WI38 (cell line): Measurements from ENCODE around the gene GIGYF2.

Experiments used
- H3K4me3 ChIP-seq: 2 replicates; pipeline ENCODE4 v1.5.1; 2011; ENCODE audit warnings: low read depth, mild to moderate bottlenecking, control low read depth, low read length
- CTCF ChIP-seq: IDR thresholded peaks from 2 replicates; pipeline ENCODE4 v1.5.1; 2012; ENCODE audit warnings: low read depth, mild to moderate bottlenecking, control low read depth, low read length

GIGYF2 gene

GRCh38 chr2:232697059-232697806 lies at the start of gene GIGYF2:
GIGYF2 (plus strand) TSS chr2:232697331; CDS start chr2:232735198, 37,867 bp downstream.
- no peak for TF ChIP-seq CTCF
- peak within 1 kb of the TSS; percentile 78 for H3K4me3 ChIP-seq

GRCh38 chr2:232649033-232649432 lies 48.1 kb upstream of the GIGYF2 start:
- no peak for TF ChIP-seq CTCF
- H3K4me3 ChIP-seq = no peak overlapping the region

GRCh38 chr2:232652505-232652851 lies 44.7 kb upstream of the GIGYF2 start:
- no peak for TF ChIP-seq CTCF

GRCh38 chr2:232653441-232653840 lies 43.7 kb upstream of the GIGYF2 start:
- no peak for TF ChIP-seq CTCF
- H3K4me3 ChIP-seq = no peak overlapping the region

More at GRCh38 chr2:232652505-232652851, 44.7 kb upstream of the GIGYF2 start:
- H3K4me3 ChIP-seq = no peak overlapping the region

GRCh38 chr2:232655392-232655791 lies 41.7 kb upstream of the GIGYF2 start:
- TF ChIP-seq CTCF = no peak
- no peak overlapping the region for H3K4me3 ChIP-seq

- TF ChIP-seq CTCF = no peak
- no peak overlapping the region for H3K4me3 ChIP-seq
Measured at GRCh38 chr2:232658217-232658785, 38.8 kb upstream of the GIGYF2 start.

GRCh38 chr2:232659359-232659758 lies 37.8 kb upstream of the GIGYF2 start:
- H3K4me3 ChIP-seq = no peak overlapping the region
- TF ChIP-seq CTCF = no peak
